Adrenal gland (tissue), 12 donors: ENCODE data around the gene NAPB. TPM values are rescaled to one million over a fixed set of nuclear protein-coding genes. Genes with fewer than 3 reads are reported as not detected.
A peak's percentile ranks its signal among the peaks of the same experiment; 100 is the strongest.

Experiments used
- DNase-seq, 7 donors: peaks; one replicate each; pipeline ENCODE4 v3.0.0-alpha.2; 2019 to 2020
- H3K27ac ChIP-seq, 5 donors: fragments of 200-600 bp; sonication (generic) in 4 of 5; 1 replicate in 3 of 5; 2 replicates in 2 of 5; pipeline versions ENCODE4 v1.5.1 to v1.8.0; 2016 to 2020; ENCODE audit warnings: mild to moderate bottlenecking in 1 of 5
- H3K27me3 ChIP-seq: fragments of 200-600 bp; 2 replicates; pipeline ENCODE4 v1.8.0; 2021
- H3K36me3 ChIP-seq, 2 donors: fragments of 200-600 bp; replicated peaks in 1 of 2; 1 replicate in 1 of 2; 2 replicates in 1 of 2; pipeline versions ENCODE4 v1.5.1 to v1.8.0; 2018 to 2022
- H3K4me1 ChIP-seq, 2 donors: fragments of 200-600 bp; replicated peaks in 1 of 2; 1 replicate in 1 of 2; 2 replicates in 1 of 2; pipeline versions ENCODE4 v1.5.1 to v1.8.0; 2018 to 2021
- H3K4me3 ChIP-seq, 4 donors: fragments of 200-600 bp; sonication (generic) in 3 of 4; one replicate each; pipeline ENCODE4 v1.5.1; 2016 to 2018
- H3K9me3 ChIP-seq, 3 donors: fragments of 200-600 bp; sonication (generic) in 1 of 3; replicated peaks in 1 of 3; 1 replicate in 2 of 3; 2 replicates in 1 of 3; pipeline versions ENCODE4 v1.5.1 to v1.8.0; 2016 to 2021
- CTCF ChIP-seq, 6 experiments: fragments of 450-650 bp in 4 of 6; fragments of 200-600 bp in 2 of 6; sonication (generic) in 1 of 6; IDR thresholded peaks; 1 replicate in 5 of 6; 2 replicates in 1 of 6; pipeline versions ENCODE4 v1.5.1 to v1.8.0; 2016 to 2021; ENCODE audit warnings: antibody characterized with exemption in 6 of 6, mild to moderate bottlenecking in 2 of 6, moderate library complexity in 1 of 6
- POLR2A ChIP-seq, 2 donors: fragments of 450-650 bp; IDR thresholded peaks; one replicate each; pipeline ENCODE4 v1.6.1; 2017; ENCODE audit warnings: antibody characterized with exemption in 2 of 2, mild to moderate bottlenecking in 2 of 2, moderate library complexity in 1 of 2
- WGBS, 4 donors: extraction: QIAGEN DNeasy Blood & Tissue Kit in 2 of 4; methylation state at CpG; one replicate each; pipeline versions ENCODE4 v1.1.5 to v1.1.7; 2013 to 2017; 5-methylcytosine and 5-hydroxymethylcytosine counted together
- intact Hi-C, 2 donors: fragments of 100-400 bp; cut with DNase I; formaldehyde crosslinking; loops; one replicate each; pipeline versions ENCODE4 v1.14.1 to v1.15.0; 2022 to 2023
- polyA plus RNA-seq, 3 donors: library from polyadenylated mRNA; stranded (reverse); fragments of 200-250 nt in 2 of 3; fragments of 350-450 nt in 1 of 3; fragmentation: Illumina TruSeq in 1 of 3; extraction: RNeasy Lipid Tissue Mini Kit (QIAGEN cat#74804) in 1 of 3; gene quantifications; one replicate each; pipeline ENCODE4 v1.2.3, GENCODE V29; 2013 to 2014
- total RNA-seq, 9 donors: library from RNA; depleted of rRNA in 4 of 9; stranded (reverse); fragments of >200 nt in 4 of 9; fragments of 120-200 nt in 1 of 9; fragmentation: NEBNext Ultra II Directional in 1 of 9; extraction: Animal tissue kit (Norgen Biotek cat#: 25700) in 1 of 9; gene quantifications; one replicate each; pipeline versions ENCODE4 v1.1.0 to v1.2.4, GENCODE V29; 2013 to 2023
- donor health status: healthy with polysubstance abuse.
- donor health status: Bipolar disorder and iron deficiency.
- donor health status: DM: yes; HTN: yes; CAD: no.
- donor health status: DM: no; HTN: no; CAD: no.
- donor health status: DM: no; HTN: no; CAD: no.
- donor health status: DM: yes; HTN: yes; CAD: no.

NAPB gene
- total and polyA plus RNA-seq, 12 donors = 11.8 to 27.5 (median 20.2) TPM

- peaks cover 18 to 21% of the 10 kb centered on the region in 2 donors for H3K4me1 ChIP-seq
- H3K27ac ChIP-seq = no peak overlapping the region
- WGBS, 4 donors = 80 to 88% (median 86%) methylated on average over 1 of the region's 1 CpG
- H3K9me3 ChIP-seq = no peaks in the 10 kb centered on the region
- TF ChIP-seq POLR2A (IDR thresholded peaks at IDR 0.05) (no peak), CTCF (IDR thresholded peaks at IDR 0.05) (no peak)
- no peak overlapping the region for H3K4me3 ChIP-seq
- H3K27me3 ChIP-seq = no peaks in the 10 kb centered on the region
- peaks cover 0 to 38% of the 10 kb centered on the region in 2 donors for H3K36me3 ChIP-seq
- intact Hi-C loops = no loop called here
- DNase-seq = no peak
These were observed 31.1 kb downstream of the NAPB start for GRCh38 chr20:23390091-23390774.

GRCh38 chr20:23387118-23387443 is 34.2 kb downstream of the NAPB start:
- Histone ChIP-seq H3K9me3 (no peaks in the 10 kb centered on the region), H3K4me1 (peaks cover 21 to 26% of the 10 kb centered on the region in 2 donors), H3K36me3 (peaks cover 0 to 9% of the 10 kb centered on the region in 2 donors), H3K27me3 (no peaks in the 10 kb centered on the region), H3K4me3 (no peak overlapping the region), H3K27ac (peak overlapping the region in 2 of 5 donors; percentile 43 to 62)
- TF ChIP-seq POLR2A (IDR thresholded peaks at IDR 0.05) (no peak), CTCF (IDR thresholded peaks at IDR 0.05) (no peak)
- intact Hi-C loops = no loop called here
- 97 to 98% (median 97%) methylated on average over 3 of the region's 3 CpGs for WGBS, 4 donors
- no peak for DNase-seq

- TF ChIP-seq CTCF (IDR thresholded peaks at IDR 0.05) (no peak), POLR2A (IDR thresholded peaks at IDR 0.05) (no peak)
- WGBS, 4 donors = 34 to 54% (median 50%) methylated on average over 6 of the region's 6 CpGs
These were observed 34.8 kb downstream of the NAPB start for GRCh38 chr20:23386304-23387117.

GRCh38 chr20:23381876-23382275 is 39.4 kb downstream of the NAPB start:
- Histone ChIP-seq H3K27ac (no peak overlapping the region), H3K36me3 (peaks cover 0 to 29% of the 10 kb centered on the region in 2 donors)

More at GRCh38 chr20:23386304-23387117, 34.8 kb downstream of the NAPB start:
- Histone ChIP-seq H3K9me3 (no peaks in the 10 kb centered on the region), H3K4me3 (no peak overlapping the region), H3K4me1 (peaks cover 21 to 26% of the 10 kb centered on the region in 2 donors), H3K27ac (peak overlapping the region in 3 of 5 donors; percentile 15 to 62 (median 43)), H3K36me3 (peaks cover 0 to 7% of the 10 kb centered on the region in 2 donors), H3K27me3 (no peaks in the 10 kb centered on the region)
- peak in 1 of 7 donors; percentile 16 for DNase-seq
- intact Hi-C loops = no loop called here

More at GRCh38 chr20:23381876-23382275, 39.4 kb downstream of the NAPB start:
- Histone ChIP-seq H3K27me3 (no peaks in the 10 kb centered on the region), H3K4me1 (peaks cover 20 to 21% of the 10 kb centered on the region in 2 donors), H3K9me3 (no peaks in the 10 kb centered on the region), H3K4me3 (no peak overlapping the region)
- no peak for DNase-seq
- TF ChIP-seq CTCF (IDR thresholded peaks at IDR 0.05) = no peak
- TF ChIP-seq POLR2A (IDR thresholded peaks at IDR 0.05) = no peak
- intact Hi-C loops = no loop called here
